GM11168 (cell line): ENCODE measurements around the gene FBLN5.

Experiments used
- in situ Hi-C: fragments of 300-500 bp; cut with MboI; formaldehyde crosslinking; loops from one replicate; pipeline ENCODE4 v1.12.0; 2022; ENCODE audit warnings: low sequenced_read_pairs; ENCODE audit not compliant: unreplicated experiment

FBLN5 gene

DNA sequence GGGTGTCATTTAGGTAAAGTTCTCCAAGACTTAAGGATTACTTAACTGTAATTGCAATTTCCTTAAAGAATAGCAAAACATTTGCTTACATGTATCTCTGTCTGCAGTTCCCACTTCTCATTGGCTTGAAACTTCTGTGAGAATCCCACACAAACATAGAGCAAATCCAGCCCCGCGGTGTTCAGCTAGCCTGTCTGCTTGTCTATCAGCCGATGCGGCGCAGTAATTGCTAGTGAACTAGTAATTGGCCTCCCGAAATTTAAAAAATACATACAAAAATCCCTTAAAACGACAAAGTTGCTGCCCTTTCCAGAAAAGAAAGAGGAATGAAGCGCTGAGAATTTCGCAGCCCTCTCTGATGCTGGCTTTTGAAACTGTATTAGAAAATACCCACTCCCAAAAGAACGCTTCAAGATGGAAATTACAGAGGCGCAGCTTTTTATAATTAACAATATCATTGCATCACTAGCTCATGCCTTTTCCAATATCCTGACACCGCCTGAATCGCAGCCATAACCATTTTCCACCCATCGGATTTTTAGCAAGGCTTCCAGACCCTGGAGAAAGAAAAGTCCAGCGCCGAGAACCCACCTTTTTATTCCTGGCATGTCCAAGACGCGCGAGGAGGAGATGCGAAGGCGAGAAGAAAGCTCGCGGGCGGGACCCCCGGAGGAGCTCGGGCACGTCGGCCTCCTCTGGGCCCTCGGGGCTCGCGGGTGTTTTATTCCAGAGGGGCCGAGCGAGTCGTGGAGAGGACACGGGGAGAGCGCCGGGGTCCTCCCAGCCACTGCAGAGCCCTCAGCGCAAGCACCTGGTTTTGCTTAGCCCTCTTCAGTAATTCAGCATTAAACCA is 646 bp downstream of the FBLN5 start:
- in situ Hi-C loops = no loop called here

DNA sequence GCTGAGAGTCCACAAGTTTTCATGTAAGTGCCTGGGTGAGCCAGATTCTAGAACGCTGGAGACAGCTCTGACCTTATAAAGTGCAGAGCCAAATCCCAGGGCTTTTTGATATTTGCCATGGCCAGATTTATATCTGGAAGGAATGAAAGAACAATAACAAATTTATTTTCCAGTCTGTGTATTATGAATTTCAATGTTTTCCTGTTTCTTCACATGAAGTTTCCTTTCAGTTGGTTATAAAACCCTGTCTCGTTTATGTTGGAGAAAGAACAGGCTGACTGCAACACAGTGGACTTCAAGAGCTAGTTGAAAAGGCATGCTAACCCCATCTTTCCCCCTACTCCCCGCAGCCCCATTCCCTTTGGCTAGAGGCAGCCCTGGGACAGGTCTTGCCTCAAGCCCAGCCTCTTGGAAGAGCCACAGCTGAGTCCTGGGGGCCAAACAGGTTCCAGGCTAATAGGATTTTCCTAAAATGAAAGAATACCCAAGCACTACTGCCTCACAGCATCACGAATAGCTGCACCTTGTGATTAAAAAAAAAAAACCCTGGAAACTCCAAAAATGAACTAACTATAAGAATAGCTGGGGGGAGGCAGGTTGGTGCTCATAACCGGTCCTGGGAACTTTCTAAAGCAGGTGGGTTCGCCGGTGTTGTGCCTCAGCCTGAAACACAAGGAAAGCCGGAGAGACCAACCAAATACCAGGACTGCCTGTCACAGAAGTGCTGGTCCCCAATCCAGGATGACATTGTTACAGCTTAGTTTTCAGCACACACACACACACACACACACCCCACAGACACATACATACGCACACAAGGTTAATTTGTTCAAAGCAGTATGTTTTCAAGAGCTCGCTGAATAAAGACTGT is 1.5 kb downstream of the FBLN5 start:
- in situ Hi-C loops = no loop called here

DNA sequence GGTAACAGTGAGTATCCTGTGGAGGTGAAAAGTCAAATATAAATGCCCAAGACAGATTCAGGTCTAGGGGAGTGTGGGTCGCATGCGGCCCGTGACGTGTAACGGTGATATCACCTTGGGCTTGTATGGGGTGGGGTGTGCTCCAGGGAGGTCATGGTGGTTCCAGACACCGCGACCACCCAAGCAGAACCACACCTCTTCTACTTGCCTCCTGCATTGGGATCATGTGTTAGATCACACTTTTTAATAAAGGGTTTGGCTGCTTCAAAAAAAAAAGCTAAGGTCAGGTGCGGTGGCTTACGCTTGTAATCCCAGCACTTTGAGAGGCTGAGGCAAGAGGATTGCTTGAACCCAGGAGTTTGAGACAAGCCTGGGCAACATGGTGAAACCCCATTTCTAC is 4.5 kb downstream of the FBLN5 start:
- in situ Hi-C loops = no loop called here

DNA sequence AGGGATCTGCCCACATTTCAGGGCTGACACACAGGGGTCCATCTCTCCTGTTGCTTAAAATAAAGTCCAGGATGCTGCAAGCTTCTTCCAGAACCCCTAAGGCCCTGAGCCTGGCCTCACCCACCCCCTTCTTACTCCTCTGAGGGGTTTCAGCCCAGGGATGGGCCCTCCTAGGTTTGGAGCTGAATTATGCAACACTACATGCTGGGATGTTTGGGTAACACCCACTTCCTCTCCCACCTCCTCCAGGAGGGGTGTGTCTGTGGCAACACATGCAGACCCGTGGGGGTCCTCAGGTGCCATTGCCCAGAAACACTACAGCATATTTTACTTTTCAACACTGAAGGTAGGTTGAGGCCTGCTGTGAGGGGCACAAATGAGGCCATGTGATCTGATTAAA is 5.4 kb downstream of the FBLN5 start:
- in situ Hi-C loops = no loop called here

DNA sequence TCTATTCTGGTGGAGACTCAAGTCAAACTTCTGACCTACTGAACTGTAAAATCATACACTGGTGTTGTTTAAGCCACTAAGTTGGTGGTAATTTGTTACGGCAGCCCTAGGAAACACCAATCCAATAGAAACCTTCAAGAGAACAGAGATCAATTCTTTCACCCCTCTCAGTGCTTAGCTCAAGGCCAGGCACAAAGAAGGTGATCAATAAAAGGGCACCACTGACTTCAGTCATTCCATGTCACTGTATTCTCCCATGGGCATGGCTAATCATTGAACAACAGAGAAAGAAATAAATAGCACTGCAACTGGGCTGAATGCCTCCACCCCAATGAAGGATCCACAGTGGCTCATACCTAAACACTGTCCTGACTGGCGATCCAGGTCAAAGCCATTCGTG is 7.3 kb downstream of the FBLN5 start:
- in situ Hi-C loops = no loop called here

DNA sequence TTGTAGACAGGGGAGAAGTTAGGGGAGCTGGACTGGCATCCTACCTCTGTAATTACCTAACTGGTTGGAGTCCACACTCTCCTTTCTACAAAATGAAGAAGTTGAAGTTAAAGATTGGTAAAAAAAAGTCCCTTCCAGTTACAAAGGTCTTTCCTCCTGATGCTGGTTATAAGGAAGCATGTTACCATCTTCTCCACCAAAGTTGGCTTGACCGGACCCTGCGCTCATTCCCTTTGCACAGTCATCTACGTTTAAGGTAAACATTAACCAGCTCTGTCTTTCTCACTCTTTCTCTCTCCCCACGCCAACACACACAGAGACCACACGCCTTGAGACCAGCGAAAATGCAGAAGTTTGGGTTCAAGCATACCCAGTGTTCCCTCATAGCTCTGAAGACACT is 11.9 kb downstream of the FBLN5 start:
- in situ Hi-C loops = no loop called here

DNA sequence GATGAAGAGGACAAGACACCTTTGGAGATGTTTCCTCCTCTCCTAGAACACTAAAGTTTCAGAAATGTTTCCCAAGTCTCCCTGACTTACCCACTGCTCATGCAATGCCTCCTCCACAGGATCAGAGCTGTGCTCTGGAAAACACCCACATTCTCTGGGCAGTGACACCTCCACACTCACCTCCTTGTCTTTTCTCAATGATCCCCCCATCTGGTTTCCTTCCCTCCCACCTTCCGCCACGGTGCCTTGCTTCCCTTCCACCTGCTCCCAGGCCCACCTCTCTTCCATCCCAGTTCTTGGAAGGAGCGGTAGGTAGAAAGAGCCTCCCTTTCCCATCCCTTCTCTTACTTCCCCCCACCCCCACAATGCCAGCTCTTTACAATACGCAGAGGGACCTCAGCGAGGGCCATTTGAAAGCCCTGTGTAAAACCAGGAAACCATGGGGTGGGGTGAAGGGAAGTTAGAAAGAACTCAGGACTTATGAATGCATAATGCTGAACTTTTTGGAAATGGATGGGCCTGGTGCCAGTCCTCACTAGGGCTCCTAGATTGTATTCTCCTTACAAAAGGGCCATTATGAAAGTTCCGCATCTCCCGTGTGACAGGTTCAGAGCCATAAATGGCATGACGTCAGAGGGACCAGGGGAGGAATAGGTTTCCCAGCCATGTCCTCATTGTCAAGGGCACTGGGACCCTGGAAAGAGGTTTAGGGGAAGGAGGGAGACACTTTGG is 12.8 kb downstream of the FBLN5 start:
- in situ Hi-C loops = no loop called here

DNA sequence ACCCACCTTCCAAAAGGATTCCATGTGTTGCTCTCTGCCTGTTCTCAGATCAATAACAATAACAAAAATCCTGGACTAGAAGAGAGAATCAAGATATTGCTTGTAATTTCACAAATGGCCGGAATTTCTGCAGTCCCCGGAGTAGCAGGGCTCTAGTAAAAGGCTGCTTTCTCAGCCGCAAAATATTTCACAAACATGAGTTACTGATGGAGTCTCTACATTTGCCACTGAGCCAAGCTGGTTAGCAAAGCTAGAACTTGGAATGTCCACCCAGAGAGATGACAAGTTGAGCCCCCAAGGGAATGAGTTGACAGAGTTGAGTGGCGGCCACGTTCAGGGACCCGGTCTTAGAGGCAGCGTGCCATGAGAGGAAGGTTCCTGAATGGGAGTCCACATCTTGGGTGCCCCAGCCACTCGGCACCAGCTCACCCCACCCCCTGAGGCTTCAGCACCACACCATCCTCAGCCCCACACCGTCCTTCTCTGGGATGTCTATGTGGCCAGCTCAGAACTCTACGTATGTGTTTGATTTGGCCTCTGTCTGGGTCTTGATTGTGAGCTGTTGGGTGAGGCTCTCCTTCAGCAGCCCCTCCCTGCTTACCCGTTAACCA is 15.9 kb downstream of the FBLN5 start:
- in situ Hi-C loops = no loop called here

DNA sequence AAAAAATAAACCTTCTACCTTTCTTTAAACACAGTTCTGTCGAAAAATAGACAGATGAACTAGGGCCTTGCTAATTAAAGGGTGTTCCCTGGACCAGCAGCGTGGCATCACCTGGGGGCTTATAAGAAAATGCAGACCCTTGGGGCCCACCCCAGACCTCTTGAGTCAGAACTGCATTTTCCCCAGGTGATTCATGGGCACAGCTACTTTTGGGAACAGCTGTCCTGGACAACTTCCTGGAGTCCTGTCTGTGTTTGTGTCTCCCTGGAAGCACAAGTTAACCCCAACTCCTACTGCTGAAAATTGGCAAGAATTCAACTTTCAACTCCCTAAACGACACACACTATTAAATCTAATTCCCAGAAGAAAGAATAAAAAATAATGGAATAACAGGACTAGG is 17.8 kb downstream of the FBLN5 start:
- in situ Hi-C loops = no loop called here

DNA sequence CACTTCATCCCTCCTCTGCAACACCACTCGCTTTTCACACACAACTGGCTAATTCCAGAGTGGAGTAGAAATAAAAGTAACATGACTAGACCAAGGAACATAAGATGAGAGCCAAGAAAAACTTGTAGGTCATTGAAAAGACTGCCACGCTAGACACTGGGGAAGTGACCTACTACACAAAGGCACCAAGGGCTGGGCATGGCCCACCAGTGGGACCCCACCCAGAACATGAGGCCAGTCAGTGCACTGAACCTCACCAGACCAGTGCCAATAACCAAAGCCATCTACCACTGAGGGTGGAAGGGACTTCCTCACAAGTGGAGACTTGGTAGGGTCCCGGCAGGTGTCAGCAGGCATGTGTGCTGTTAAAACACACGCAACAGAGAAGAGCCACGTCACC is 19.7 kb downstream of the FBLN5 start:
- in situ Hi-C loops = no loop called here

DNA sequence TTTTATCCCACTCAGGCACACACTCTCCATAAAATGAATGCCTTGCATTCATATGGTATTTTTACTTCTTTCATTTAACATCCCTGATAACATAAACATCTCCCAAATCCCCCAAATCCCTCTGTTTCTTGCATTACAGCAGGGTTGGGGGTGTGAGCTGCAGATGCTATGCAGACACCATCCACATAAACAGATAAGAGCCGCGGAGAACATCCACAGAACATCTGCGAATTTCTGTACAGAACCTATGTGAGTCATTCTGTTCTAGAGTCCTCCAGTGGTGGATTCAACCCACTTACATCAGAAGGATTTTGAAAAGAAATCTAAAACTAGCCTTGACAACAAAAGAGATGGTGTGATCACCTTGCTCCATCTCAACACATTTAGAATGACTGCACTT is 20.3 kb downstream of the FBLN5 start:
- in situ Hi-C loops = no loop called here

DNA sequence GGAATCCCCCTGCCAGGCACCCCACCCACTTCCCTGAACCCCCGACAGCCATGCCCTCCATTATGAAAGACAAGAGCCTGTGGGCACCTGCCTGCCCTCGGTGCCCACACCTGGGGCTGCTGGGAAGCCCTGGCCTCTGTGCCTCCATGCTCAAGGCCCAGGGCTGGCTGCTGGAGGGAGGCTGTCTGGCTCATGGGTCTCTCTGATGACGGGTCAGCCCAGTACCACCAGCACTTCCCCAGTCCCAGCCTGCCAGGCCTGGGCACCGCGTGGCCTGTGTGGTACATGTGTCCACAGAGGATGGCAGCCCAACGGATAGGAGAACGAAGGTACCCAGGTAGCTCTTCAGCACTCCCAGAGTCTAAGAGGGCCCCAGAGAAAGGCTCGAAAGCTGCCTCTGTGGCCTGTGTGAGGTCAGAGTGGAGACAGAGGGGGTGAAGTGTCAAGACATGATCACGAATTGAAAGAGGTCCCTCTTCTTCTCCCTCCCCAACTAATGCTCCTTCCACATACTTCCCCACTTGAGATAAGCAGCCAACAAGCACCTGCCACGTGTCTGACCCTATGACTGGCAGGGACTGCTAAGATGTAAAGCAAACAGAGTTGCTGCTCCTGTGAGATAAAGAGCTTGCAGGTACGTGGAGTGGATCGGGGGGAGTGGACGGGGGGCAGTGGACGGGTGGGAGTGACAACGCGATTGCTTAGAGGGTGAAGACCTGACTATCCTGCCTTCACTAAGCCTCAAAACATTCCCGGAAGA is 21.2 kb downstream of the FBLN5 start:
- in situ Hi-C loops = no loop called here

DNA sequence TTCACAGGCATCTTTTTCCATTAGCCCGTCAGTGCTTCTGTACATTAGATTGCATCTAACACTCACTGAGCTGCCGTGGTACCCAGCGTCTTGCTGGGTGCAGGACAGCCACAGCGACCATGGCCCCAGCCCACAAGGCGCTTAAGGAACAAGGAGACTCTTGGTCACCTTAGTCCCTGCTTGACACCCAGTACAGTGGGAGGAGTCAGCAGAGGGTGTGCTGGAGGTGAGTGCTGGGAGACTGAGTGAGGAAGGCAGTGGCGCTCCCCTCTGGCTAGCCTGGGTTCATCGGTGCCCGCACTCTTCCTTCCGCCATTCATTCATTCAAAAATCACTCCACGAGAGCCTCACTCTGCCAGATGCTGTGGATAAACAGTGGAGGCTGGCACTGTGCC is 21.8 kb downstream of the FBLN5 start:
- in situ Hi-C loops = no loop called here

DNA sequence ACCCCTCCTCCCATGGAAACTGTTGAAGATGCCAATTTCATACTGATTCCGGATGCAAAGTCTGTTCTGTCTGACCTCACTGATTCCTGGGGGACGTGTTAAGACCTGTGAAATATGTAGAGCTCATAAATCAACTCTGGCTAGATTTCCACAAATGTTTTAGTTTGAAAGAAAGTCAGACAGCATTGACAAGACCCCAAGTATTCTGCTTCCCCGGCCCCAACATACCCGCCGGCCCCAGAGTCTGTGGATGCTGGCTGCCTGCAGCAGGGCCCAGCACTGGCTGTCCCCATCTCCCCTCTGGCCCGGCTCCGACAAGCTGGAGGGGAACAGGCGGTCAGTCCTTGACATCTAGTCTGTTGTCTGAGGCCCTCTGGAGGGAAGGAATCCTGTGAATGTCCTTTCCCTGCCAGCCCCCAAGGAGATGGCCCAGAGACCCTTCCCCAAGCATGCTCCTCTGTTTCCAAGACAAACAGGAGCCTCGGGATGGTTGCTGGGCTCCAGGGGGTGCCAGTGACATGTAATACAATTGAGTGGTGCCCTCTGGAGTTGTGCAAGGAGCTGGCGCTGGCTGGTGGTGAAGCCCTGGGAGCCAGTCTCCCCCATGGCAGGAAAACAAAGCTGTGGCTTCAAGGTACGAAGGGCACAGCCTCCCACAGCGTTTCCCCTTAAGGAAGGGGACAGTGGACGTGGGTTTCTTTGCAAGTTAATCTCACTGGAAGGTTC is 22.3 kb downstream of the FBLN5 start:
- in situ Hi-C loops = no loop called here

DNA sequence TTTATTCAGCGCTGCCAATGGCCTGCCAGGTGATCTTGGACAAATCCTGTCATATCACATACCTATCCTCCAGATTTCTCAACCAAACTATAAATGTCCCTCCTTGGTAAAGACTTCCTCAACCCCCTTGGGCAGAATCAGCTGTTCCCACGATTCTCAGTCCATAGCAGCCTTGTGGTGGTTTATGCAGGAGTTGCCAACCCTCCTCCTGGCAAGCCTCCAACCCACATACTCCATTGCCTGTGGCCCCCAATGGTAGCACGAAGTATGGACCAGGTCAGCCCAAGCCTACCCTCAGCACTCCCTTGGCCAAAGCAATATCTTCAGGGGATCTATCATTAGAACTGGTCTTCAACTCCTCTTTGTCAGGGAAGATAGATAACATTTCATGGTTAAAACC is 27.0 kb downstream of the FBLN5 start:
- in situ Hi-C loops = no loop called here

DNA sequence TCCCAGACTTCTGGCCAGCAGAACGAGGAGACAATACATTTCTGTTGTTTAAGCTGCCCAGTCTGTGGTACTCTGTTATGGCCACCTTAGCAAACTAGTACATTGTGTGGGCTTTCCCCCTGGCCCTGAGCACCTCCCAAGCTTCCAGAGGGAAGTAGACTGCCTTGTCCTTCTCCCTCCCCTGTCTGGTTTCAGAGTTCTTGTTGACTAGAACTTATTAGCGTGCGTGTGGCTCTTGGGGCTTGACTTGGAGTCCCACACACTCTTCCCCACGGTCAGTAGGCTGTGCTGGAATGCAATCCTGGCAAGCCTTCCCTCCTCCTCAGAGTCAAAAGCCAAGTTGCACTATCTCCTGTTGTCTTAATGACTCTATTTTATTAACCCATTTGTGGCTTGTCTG is 27.7 kb downstream of the FBLN5 start:
- in situ Hi-C loops = no loop called here

DNA sequence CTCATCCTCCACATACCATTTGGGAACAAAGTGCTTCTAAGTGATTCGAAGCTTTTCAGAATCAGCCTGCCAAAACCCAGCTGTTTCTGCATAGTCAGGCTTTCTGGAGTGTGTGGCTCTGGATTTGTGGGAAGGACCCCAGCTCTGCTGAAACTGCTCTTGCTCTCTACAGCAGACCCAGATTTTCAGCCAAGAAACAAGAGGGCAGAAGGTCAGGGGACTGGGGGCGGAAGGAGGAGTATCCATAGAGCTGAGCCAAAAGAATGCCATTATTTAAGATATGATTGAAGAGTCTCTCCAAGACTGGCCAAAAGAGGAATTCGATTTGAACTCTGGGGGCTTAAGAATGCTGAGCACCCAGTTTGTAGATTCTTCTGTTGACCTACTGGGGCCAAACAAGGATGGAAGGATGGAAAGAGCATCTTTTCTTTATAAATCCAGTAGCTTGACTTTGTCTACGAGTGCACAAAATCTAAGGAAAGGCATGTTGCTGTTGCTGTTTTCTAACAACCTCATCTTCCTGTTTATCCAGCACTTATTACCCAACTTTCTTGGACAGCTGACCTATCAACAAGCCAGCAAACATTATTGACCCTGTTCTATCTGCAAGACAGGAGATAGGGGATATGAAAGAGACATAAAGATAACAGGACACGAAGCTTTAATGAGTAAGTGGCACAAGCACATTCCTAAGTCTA is 29.2 kb downstream of the FBLN5 start:
- in situ Hi-C loops = no loop called here

DNA sequence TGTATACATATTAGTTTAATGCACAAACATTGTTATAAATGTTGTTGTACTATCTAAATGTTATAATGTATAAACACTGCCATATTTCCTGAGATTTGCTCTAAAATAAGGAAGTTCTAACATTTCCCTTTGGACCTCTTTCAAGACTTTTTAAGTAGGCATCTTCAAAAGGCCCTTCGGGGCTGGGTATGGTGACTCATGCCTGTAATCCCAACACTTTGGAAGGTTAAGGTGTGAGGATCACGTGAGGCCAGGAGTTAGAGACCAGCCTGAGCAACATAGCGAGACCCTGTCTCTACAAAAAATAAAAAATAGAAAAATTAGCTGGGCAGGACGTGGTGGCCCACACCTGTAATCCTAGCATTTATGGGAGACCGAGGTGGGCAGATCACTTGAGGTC is 35.5 kb downstream of the FBLN5 start:
- in situ Hi-C loops = no loop called here
